Stimulated activated CD4-positive, alpha-beta T cell treated with anti-CD3 and anti-CD28 coated beads, Interleukin-4, amount 100 ng/mL, for 48 hours (primary cell): ENCODE data around the gene SSBP4.

Source experiments
- DNase-seq, 2 donors: peaks; one replicate each; pipeline ENCODE4 v3.0.0-alpha.2; 2020; ENCODE audit warnings: low read depth in 2 of 2

The SSBP4 gene

GRCh38 chr19:18445262-18445948 is 26.2 kb downstream of the SSBP4 start:
- DNase-seq, result no peak

- no peak for DNase-seq
Measured at GRCh38 chr19:18446145-18446810, 27.1 kb downstream of the SSBP4 start.

GRCh38 chr19:18446811-18447359 is 27.7 kb downstream of the SSBP4 start:
- no peak for DNase-seq

- DNase-seq, result no peak
Measured at GRCh38 chr19:18449552-18449951, 30.4 kb downstream of the SSBP4 start.

GRCh38 chr19:18450021-18450930 is 31.1 kb downstream of the SSBP4 start:
- no peak for DNase-seq

- DNase-seq, result peak; percentile 79 to 94
Measured at GRCh38 chr19:18450931-18451836, 32.0 kb downstream of the SSBP4 start.

GRCh38 chr19:18452386-18452785 is 33.2 kb downstream of the SSBP4 start:
- DNase-seq, result no peak

- DNase-seq, result no peak
Measured at GRCh38 chr19:18453269-18454024, 34.2 kb downstream of the SSBP4 start.

- no peak for DNase-seq
Measured at GRCh38 chr19:18456279-18456678, 37.1 kb downstream of the SSBP4 start.

GRCh38 chr19:18456974-18457373 is 37.8 kb downstream of the SSBP4 start:
- DNase-seq, result no peak

GRCh38 chr19:18457483-18458331 is 38.5 kb downstream of the SSBP4 start:
- no peak for DNase-seq

GRCh38 chr19:18460900-18461299 is 41.7 kb downstream of the SSBP4 start:
- no peak for DNase-seq

GRCh38 chr19:18461471-18461870 is 42.3 kb downstream of the SSBP4 start:
- DNase-seq, result no peak

- no peak for DNase-seq
Measured at GRCh38 chr19:18464646-18465045, 45.4 kb downstream of the SSBP4 start.

GRCh38 chr19:18465214-18465963 is 46.2 kb downstream of the SSBP4 start:
- no peak for DNase-seq

- no peak for DNase-seq
Measured at GRCh38 chr19:18465964-18466339, 46.8 kb downstream of the SSBP4 start.

GRCh38 chr19:18466354-18466753 is 47.2 kb downstream of the SSBP4 start:
- DNase-seq, result no peak

- DNase-seq, result no peak
Measured at GRCh38 chr19:18467978-18468377, 48.8 kb downstream of the SSBP4 start.

- no peak for DNase-seq
Measured at GRCh38 chr19:18468517-18468916, 49.3 kb downstream of the SSBP4 start.
